Activated T-cell treated with anti-CD3 and anti-CD28 coated beads for 48 hours (primary cell): ENCODE measurements around the gene LAMA2.
"Not testable (repeated sequence)": the region's sequence is repeated elsewhere in the genome, so short reads cannot be mapped to it uniquely, and the experiment has no call there.

Experiments
- DNase-seq: peaks from one replicate; pipeline ENCODE4 v3.0.0-alpha.2; 2020; ENCODE audit warnings: low read depth

LAMA2 gene

GRCh38 chr6:129008591-129008990 lies 125.7 kb downstream of the LAMA2 start:
- DNase-seq = no peak

- DNase-seq = no peak
Measured at GRCh38 chr6:129009851-129010250, 126.9 kb downstream of the LAMA2 start.

- DNase-seq = no peak
Measured at GRCh38 chr6:129014302-129014701, 131.4 kb downstream of the LAMA2 start.

- DNase-seq = no peak
Measured at GRCh38 chr6:129015721-129016120, 132.8 kb downstream of the LAMA2 start.

GRCh38 chr6:129016844-129017243 lies 133.9 kb downstream of the LAMA2 start:
- no peak for DNase-seq

GRCh38 chr6:129022011-129022553 lies 139.1 kb downstream of the LAMA2 start:
- DNase-seq = no peak

- DNase-seq = no peak
Measured at GRCh38 chr6:129026601-129027000, 143.7 kb downstream of the LAMA2 start.

- DNase-seq = no peak
Measured at GRCh38 chr6:129029778-129030177, 146.8 kb downstream of the LAMA2 start.

- DNase-seq = no peak
Measured at GRCh38 chr6:129030215-129030614, 147.3 kb downstream of the LAMA2 start.

GRCh38 chr6:129031051-129031599 lies 148.2 kb downstream of the LAMA2 start:
- no peak for DNase-seq

- no peak for DNase-seq
Measured at GRCh38 chr6:129032602-129033001, 149.7 kb downstream of the LAMA2 start.

GRCh38 chr6:129033180-129033579 lies 150.2 kb downstream of the LAMA2 start:
- DNase-seq = no peak

GRCh38 chr6:129033581-129033980 lies 150.6 kb downstream of the LAMA2 start:
- no peak for DNase-seq

- no peak for DNase-seq
Measured at GRCh38 chr6:129041563-129041962, 158.6 kb downstream of the LAMA2 start.

GRCh38 chr6:129046526-129046925 lies 163.6 kb downstream of the LAMA2 start:
- no peak for DNase-seq

- DNase-seq = no peak
Measured at GRCh38 chr6:129047834-129048233, 164.9 kb downstream of the LAMA2 start.

GRCh38 chr6:129050086-129050485 lies 167.1 kb downstream of the LAMA2 start:
- DNase-seq = no peak

GRCh38 chr6:129053143-129053542 lies 170.2 kb downstream of the LAMA2 start:
- not testable (repeated sequence) for DNase-seq

- DNase-seq = no peak
Measured at GRCh38 chr6:129055796-129056195, 172.9 kb downstream of the LAMA2 start.

GRCh38 chr6:129059650-129060049 lies 176.7 kb downstream of the LAMA2 start:
- DNase-seq = no peak

- DNase-seq = no peak
Measured at GRCh38 chr6:129069006-129069405, 186.1 kb downstream of the LAMA2 start.

- DNase-seq = no peak
Measured at GRCh38 chr6:129073051-129073450, 190.1 kb downstream of the LAMA2 start.

- DNase-seq = no peak
Measured at GRCh38 chr6:129073691-129074395, 190.9 kb downstream of the LAMA2 start.

GRCh38 chr6:129084406-129084805 lies 201.5 kb downstream of the LAMA2 start:
- no peak for DNase-seq
